ENCODE results near the gene KLK5.

- TF ChIP-seq YY1 (IDR thresholded peaks at IDR 0.05; ENCODE audit: low read depth), result no peak
- no peak for TF ChIP-seq EP300 (IDR thresholded peaks at IDR 0.05; ENCODE audit: borderline replicate concordance)
- TF ChIP-seq FOXM1 (IDR thresholded peaks at IDR 0.05; ENCODE audit: borderline replicate concordance, low read depth), result no peak
- no peak for TF ChIP-seq ZBTB7A (IDR thresholded peaks at IDR 0.05; ENCODE audit: low read depth)
- TF ChIP-seq MAX (IDR thresholded peaks at IDR 0.05), result no peak
These were observed 9.6 kb downstream of the KLK5 start for GRCh38 chr19:50943074-50943828.

Data from Ishikawa (cell line).